ENCODE measurements around the gene SPATA18.
"Not testable (repeated sequence)": the region's sequence is repeated elsewhere in the genome, so short reads cannot be mapped to it uniquely, and the experiment has no call there.

The SPATA18 gene

DNA sequence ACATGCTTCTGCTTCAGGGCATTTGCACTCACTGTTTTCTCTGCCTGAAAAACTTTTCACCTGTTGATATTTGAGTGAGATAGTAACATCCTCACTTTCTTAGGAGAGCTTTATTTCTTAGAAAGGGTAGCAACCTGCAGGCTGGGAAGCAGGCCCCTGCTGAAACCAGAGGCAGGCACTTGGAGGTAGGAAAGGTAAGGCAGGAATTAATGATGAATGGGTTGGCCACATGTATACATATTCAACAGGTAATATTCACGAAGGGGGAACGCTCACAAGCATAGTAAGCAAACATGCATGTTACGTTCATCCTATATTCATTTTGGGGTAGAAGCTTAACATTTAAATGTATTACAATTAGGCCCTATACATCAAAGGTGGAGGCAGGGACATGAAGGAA is 3.1 kb downstream of the SPATA18 start:
- no peak for DNase-seq

- no peak for DNase-seq
These were observed 6.1 kb downstream of the SPATA18 start for GRCh38 chr4:52057196-52057595.

DNA sequence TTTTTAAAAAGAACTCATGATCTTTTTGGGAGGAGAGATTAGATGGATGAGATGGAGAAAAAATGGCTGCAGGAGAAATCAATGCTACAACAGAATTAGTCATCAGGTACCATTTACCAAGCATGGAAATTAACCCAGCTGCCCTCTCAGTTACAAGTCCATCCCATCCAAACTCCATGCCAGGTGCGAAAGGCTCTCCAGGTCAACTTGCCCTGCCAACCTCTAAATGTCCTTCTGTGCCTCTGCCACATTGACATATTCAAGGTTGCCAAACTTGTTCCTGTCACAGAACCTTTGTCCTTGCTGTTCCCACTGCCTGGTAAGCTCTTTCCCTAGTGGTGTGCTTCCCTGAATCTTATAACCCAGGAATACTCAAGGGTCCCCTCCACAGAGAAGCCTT is 7.2 kb downstream of the SPATA18 start:
- no peak for DNase-seq

DNA sequence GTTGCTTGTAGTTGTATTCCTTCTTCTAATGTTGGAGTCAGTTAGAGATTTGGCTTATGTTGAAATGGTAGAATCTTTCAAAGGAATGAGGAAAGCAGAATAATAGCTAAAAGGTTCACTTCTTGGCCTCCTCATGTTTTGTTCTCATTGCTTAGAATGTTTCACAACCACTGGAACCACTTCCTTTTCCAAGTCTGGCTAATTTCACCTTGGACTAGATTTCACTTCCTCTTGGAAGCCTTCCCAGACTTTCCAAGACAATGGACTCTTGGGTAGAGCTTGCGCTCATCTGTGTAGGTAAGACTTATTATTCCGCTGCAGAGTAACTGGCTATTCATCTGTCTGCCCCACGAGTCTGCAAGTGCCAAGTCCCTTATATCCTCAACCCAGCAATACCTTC is 8.3 kb downstream of the SPATA18 start:
- DNase-seq = no peak

GRCh38 chr4:52069571-52069970 is 18.5 kb downstream of the SPATA18 start:
- no peak for DNase-seq

- DNase-seq = no peak
These were observed 20.9 kb downstream of the SPATA18 start for GRCh38 chr4:52071791-52072546.

DNA sequence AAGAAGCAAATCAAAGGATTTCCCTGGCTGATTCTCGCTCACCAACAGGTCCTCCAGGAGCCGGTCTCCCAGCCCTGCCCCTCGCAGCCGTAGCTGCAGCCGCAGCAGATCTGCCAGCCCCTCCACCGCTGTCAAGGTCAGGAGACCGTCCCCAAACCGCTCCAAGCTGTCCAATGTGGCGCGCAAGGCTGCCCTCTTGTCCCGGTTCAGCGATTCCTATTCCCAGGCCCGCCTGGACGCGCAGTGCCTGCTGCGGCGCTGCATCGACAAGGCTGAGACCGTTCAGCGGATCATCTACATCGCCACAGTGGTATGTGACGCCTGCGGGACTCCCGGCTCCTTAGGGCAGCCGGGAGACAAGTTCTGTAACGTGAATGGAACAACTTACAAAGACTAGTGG is 25.6 kb downstream of the SPATA18 start:
- DNase-seq = no peak

DNA sequence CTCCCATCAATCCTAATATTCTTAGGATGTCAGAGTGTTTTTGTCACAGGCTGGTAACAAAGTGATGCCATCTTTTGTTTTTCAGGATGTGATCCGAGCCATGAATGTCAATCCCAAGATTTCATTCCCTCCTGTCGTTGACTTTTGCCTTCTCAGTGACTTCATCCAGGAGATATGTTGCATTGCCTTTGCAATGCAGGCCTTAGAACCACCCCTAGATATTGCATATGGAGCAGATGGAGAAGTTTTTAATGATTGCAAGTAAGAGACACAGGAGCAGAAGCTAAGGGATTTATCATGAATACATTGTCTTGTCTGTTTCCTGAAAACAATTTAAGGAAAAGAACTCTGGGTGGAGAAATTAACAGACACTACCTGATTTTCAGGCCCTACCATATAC is 28.6 kb downstream of the SPATA18 start:
- no peak for DNase-seq

DNA sequence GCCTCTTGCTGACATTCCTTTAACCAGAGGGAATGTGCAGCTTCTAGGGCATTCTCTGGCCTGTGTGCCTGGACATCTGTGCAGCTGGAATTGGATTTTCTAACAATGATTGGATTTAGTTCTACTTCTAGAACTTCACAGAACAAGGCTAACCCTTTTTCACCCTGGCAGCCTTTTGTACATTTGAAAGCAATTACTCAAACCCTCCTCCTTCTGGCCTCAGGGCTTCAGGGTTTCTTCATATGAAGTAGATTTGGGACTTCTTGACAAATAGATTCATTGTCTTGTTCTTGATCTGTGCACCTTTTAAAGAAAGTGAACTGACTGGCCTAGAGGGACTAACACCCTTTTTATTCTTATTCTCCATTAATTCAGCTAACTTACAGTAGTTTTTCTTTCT is 30.1 kb downstream of the SPATA18 start:
- DNase-seq = no peak

GRCh38 chr4:52086425-52086824 is 35.3 kb downstream of the SPATA18 start:
- DNase-seq = not testable (repeated sequence)

DNA sequence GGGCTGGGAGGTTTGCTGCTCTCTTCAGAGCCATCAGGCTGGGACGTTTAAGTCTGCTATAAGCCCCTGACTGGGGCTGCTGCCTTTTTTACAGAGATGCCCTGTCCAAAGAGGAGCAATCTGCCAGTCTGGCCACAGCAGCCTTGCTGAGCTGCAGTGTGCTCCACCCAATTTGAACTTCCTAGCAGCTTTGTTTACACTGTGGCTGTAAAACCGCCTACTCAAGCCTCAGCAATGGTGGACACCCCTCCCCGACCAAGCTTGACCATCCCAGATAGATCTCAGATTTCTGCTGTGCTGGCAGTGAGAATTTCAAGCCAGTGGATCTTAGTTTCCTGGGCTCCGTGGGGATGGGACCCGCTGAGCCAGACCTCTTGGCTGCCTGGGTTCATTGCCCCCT is 40.7 kb downstream of the SPATA18 start:
- DNase-seq = no peak

DNA sequence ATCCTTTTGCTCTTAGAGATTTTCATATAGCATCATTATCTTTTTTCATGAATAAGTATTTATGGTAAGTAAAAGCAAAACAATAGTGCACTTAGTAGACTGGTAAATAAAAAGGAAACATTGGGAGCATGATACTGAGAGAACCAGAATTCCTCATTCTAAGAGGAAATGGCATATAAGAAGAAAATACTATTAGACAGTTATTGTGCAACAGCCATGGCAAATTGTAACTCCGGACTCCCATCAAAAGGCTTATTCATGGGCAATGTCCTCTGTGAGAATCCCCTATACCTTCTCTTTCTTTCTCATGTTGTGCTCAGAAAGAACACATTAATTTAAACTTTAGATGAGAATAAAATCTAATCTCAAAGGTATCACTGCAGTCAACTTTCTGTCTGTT is 42.4 kb downstream of the SPATA18 start:
- DNase-seq = no peak

GRCh38 chr4:52094376-52095145 is 43.5 kb downstream of the SPATA18 start:
- DNase-seq = no peak

GRCh38 chr4:52095374-52095773 is 44.3 kb downstream of the SPATA18 start:
- DNase-seq = no peak

GRCh38 chr4:52096048-52096447 is 44.9 kb downstream of the SPATA18 start:
- DNase-seq = no peak

DNA sequence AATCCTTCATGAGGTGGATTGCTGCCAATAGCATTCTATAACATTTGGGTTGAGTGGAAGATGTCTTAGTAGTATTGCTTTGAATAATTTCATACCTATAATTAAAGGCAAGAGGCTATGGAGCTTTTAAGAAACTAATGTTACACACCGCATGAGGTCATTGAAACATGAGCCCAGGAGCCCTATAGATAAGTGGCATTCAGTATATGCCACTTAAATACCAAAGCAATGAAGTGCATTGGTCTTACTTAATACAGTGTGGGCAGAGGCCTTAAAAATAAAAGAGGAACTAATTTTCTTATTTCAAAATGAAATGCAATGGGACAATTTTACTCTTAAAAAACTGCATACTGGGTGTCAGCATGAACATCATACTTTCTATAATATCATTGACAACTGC is 47.5 kb downstream of the SPATA18 start:
- DNase-seq = no peak

DNA sequence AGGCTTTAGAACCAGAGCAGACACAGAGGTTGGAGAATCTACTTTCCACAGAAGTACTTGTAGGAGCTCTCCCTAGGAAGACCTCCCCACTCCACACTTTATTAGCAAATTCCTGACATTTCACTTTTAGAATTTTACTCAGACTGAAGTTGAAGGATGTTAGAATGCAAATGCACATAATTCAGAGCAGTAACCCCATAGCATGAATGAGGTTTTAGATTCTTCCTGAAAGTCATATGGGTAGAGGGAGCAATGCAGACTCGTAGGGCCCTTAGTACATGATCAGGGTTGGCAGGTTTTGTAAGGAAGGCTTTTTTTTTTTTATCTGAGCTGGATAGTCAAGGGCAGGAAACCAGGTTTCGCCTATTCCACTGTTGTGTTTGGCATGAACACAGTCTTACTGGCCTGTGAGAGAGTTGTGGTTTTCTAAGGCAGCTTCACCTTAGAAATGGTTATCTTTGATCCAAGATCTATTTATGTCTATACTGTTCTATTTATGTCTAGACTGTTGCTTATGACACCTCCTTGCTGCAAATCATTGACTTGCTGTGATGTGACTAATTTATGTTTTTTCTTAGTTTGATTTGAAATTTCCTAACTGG is 48.9 kb downstream of the SPATA18 start:
- no peak for DNase-seq

GRCh38 chr4:52102587-52102986 is 51.5 kb downstream of the SPATA18 start:
- no peak for DNase-seq

- no peak for DNase-seq
These were observed 52.2 kb downstream of the SPATA18 start for GRCh38 chr4:52103319-52103718.

GRCh38 chr4:52105276-52105675 is 54.2 kb downstream of the SPATA18 start:
- no peak for DNase-seq

DNA sequence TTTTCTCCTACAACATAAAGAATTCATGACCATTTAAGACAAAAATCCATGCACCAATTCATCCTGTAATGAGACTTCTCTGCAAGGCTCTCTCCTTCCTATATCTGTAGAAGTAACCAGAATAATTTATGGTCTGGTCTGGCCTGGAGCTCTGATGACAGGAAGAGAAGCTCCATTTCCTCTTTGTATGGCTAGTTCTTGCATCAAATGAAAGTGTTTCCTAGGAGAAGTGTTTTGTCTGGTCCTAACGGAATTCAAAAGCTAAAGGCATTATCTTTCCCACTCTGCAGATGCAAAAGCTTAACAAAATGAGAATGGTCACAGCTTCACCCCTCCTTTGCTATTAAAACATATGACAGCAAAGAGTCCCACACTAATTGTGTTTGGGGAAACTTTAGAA is 55.1 kb downstream of the SPATA18 start:
- DNase-seq = no peak

GRCh38 chr4:52106660-52107059 is 55.6 kb downstream of the SPATA18 start:
- no peak for DNase-seq

DNA sequence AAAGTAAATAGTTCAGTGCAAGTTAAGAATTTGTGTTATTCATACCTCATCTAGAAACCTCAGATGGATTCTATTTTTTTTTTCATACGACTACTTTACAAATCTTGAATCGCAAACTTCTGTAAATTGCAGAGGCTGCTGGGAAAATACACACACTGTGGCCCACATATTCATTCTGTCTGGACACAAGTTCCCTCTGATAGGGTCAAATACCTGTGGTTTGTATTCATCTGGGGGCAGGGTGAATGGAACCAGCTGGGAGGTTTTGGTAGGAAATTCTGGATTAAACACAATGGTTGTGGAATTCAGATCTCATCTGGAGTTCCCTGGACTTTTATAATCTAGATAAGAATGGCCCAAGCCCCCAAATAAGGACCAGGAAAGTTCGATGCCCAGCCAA is 56.2 kb downstream of the SPATA18 start:
- DNase-seq = no peak

DNA sequence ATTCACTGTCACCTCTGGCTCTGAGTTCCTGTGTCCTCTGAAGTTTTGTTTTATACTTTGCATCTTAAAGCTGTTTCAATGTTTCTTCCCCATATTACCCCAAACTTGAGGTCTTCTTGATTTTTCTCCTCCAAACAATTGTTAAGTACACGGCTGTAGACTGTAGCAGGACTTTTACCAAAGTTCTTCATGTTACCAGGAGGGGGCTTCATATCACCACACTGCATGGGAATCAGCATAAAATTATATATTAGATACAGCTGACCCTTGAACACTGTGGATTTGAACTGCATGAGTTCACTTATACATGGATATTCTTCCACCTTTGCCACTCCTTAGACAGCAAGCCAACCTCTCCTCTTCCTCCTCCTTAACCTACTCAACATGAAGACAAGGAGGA is 56.6 kb downstream of the SPATA18 start:
- no peak for DNase-seq
